ENCODE data around the gene ATG4D. TPM values are rescaled to one million over a fixed set of nuclear protein-coding genes. Genes with fewer than 3 reads are reported as not detected.

ATG4D gene
- total and polyA plus RNA-seq, 10 of the 15 experiments (the other 5 are each of a cell fraction or from before 2014, with no cell fraction given), result 0.39 to 28.7 (median 13.4) TPM

DNA sequence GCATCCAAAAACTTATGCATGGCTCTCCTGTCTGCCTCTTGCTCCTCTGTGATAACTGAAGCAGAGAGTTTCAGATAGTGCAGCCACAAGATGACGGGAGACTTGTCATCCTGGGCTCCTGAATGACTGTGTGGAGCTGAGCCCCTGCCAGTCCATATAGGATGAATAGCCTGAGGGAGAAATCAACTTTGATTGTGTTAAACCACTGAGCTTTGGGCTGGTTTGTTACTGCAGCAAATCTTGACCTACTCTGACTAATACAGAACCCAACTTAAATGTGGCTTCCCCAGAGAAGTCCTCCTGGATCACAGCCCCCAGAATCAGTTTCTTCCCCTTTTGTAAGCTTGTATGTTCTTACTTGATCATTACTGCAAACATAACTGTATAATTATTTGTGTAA lies 11.2 kb upstream of the ATG4D start:
- no peak for FAIRE-seq
- SMC1A ChIA-PET (ENCODE audit: uncharacterized antibody, unreplicated experiment), result interaction anchor here (1.6 kb wide), 1 partner anchor 40 kb away, joined by 3 read pairs; no protein-coding TSS in a partner anchor
- RAD21 ChIA-PET (ENCODE audit: unreplicated experiment), result no interaction called here
- Histone ChIP-seq H3K4me3 (no peak overlapping the region), H3K4me1 (ENCODE audit: control insufficient read depth, insufficient read depth, low read length) (no peaks in the 10 kb centered on the region), H3K27ac (ENCODE audit: control insufficient read depth, insufficient read depth) (no peak overlapping the region), H3K36me3 (ENCODE audit: control insufficient read depth in 2 of 2, insufficient read depth in 2 of 2, low read length in 1 of 2) (no peaks in the 10 kb centered on the region), H3K9ac (ENCODE audit: control insufficient read depth, insufficient read depth, low read length) (no peak overlapping the region), H2AFZ (ENCODE audit: control insufficient read depth, low read depth, low read length) (no peak overlapping the region), H3K79me2 (ENCODE audit: control insufficient read depth, insufficient read depth, low read length) (no peaks in the 10 kb centered on the region), H3K9me3 (replicated peaks; ENCODE audit: control insufficient read depth, insufficient read depth, low read length) (peaks cover 2% of the 10 kb centered on the region; the same call in 1 of the 3 replicates), H4K20me1 (ENCODE audit: control insufficient read depth, insufficient read depth) (no peaks in the 10 kb centered on the region), H3K27me3 (replicated peaks in 1 of 2; ENCODE audit: control insufficient read depth in 2 of 2, insufficient read depth in 2 of 2, low read length in 1 of 2) (no peaks in the 10 kb centered on the region), H3K4me2 (ENCODE audit: control insufficient read depth, insufficient read depth) (no peak overlapping the region)
- POLR2A ChIA-PET, result interaction anchor here (0.7 kb wide), 1 partner anchor 359 kb away, joined by 3 read pairs; no protein-coding TSS in a partner anchor
- 0% methylated on average over 1 of the region's 1 CpG for WGBS (ENCODE audit: insufficient coverage, insufficient replicate concordance, low lambda C conversion rate, missing lambda C conversion rate)
- in situ Hi-C loops (cut with MboI), result no loop called here
- CTCF ChIA-PET, result interaction anchor here (0.9 to 1.5 kb wide), 5 partner anchors 10 to 49 kb away, joined by 3 to 5 read pairs (median 4); no protein-coding TSS in a partner anchor
- no TSS peak for BruUV-seq (replicated peaks)
- ATAC-seq, result no peak
- no peak for DNase-seq (ENCODE audit: low read depth, low spot score)
- TF ChIP-seq TCF12 (IDR thresholded peaks at IDR 0.05; ENCODE audit: low read depth, low read length) (no peak), ZNF217 (IDR thresholded peaks at IDR 0.05) (peak; percentile 61; the same call in 1 of the 2 replicates)
- intact Hi-C loops (cut with micrococcal nuclease; ENCODE audit: unreplicated experiment), result no loop called here

DNA sequence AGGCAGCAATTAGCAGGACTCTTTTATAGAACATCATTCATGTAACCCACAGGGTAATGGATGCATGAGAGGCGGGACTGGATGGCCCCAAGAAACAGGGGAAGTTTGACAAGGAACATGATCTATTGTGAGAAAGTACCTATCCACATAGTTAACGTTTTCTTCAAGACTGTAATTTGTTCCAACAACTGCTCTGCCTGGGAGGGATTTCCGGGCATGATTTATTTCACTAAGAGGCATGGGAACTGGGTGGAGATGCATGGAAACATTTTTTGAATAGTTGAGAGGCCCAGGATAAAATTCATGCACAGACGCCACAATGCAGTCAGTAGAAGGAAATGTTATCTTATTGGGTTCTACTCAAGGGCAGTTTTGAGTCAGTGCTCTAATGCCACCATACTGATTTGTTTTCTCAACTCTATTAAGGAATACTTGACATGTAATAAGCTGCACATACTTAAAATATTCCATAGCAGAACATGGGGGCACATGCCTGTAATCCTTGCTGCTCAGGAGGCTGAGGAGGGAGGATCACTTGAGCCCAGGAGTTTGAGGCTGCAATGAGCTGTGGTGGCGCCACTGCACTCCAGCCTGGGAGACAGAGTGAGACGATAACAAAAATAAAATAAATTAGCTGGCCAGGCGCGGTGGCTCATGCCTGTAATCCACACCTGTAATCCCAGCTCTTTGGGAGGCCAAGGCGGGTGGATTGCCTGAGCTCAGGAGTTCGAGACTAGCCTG lies 9.9 kb upstream of the ATG4D start:
- Histone ChIP-seq H3K9ac (ENCODE audit: control insufficient read depth, insufficient read depth, low read length) (no peak overlapping the region), H3K79me2 (ENCODE audit: control insufficient read depth, insufficient read depth, low read length) (no peaks in the 10 kb centered on the region), H3K4me1 (ENCODE audit: control insufficient read depth, insufficient read depth, low read length) (no peaks in the 10 kb centered on the region), H3K4me3 (no peak overlapping the region), H3K36me3 (ENCODE audit: control insufficient read depth in 2 of 2, insufficient read depth in 2 of 2, low read length in 1 of 2) (no peaks in the 10 kb centered on the region), H2AFZ (ENCODE audit: control insufficient read depth, low read depth, low read length) (no peak overlapping the region), H3K4me2 (ENCODE audit: control insufficient read depth, insufficient read depth) (no peak overlapping the region), H3K27me3 (replicated peaks in 1 of 2; ENCODE audit: control insufficient read depth in 2 of 2, insufficient read depth in 2 of 2, low read length in 1 of 2) (no peaks in the 10 kb centered on the region), H4K20me1 (ENCODE audit: control insufficient read depth, insufficient read depth) (no peaks in the 10 kb centered on the region), H3K9me3 (replicated peaks; ENCODE audit: control insufficient read depth, insufficient read depth, low read length) (peaks cover 2% of the 10 kb centered on the region; the same call in 1 of the 3 replicates), H3K27ac (ENCODE audit: control insufficient read depth, insufficient read depth) (no peak overlapping the region)
- ChIA-PET RAD21 (ENCODE audit: unreplicated experiment) (no interaction called here), POLR2A (interaction anchor here (0.6 to 1.1 kb wide), 3 partner anchors 9 to 22 kb away, joined by 3 to 9 read pairs (median 4); no protein-coding TSS in a partner anchor), SMC1A (ENCODE audit: uncharacterized antibody, unreplicated experiment) (interaction anchor here (1.0 kb wide), 1 partner anchor 35 kb away, joined by 3 read pairs; no protein-coding TSS in a partner anchor), CTCF (interaction anchor here (1.0 to 2.6 kb wide), 3 partner anchors 24 to 110 kb away, joined by 3 to 8 read pairs (median 5); no protein-coding TSS in a partner anchor)
- in situ Hi-C loops (cut with MboI), result no loop called here
- 39% methylated on average over 10 of the region's 10 CpGs for WGBS (ENCODE audit: insufficient coverage, insufficient replicate concordance, low lambda C conversion rate, missing lambda C conversion rate)
- FAIRE-seq, result no peak
- no peak for DNase-seq (ENCODE audit: low read depth, low spot score)
- intact Hi-C loops (cut with micrococcal nuclease; ENCODE audit: unreplicated experiment), result no loop called here
- peak; percentile 29; the same call in 1 of the 3 replicates for ATAC-seq
- TF ChIP-seq KAT2A (conservative IDR thresholded peaks at IDR 0.05; ENCODE audit: control insufficient read depth, low read depth, low read length), result no peak
- TF ChIP-seq POLR2AphosphoS2 (IDR thresholded peaks at IDR 0.05; ENCODE audit: low read depth, low read length), result no peak
- TF ChIP-seq, protein P1, sequence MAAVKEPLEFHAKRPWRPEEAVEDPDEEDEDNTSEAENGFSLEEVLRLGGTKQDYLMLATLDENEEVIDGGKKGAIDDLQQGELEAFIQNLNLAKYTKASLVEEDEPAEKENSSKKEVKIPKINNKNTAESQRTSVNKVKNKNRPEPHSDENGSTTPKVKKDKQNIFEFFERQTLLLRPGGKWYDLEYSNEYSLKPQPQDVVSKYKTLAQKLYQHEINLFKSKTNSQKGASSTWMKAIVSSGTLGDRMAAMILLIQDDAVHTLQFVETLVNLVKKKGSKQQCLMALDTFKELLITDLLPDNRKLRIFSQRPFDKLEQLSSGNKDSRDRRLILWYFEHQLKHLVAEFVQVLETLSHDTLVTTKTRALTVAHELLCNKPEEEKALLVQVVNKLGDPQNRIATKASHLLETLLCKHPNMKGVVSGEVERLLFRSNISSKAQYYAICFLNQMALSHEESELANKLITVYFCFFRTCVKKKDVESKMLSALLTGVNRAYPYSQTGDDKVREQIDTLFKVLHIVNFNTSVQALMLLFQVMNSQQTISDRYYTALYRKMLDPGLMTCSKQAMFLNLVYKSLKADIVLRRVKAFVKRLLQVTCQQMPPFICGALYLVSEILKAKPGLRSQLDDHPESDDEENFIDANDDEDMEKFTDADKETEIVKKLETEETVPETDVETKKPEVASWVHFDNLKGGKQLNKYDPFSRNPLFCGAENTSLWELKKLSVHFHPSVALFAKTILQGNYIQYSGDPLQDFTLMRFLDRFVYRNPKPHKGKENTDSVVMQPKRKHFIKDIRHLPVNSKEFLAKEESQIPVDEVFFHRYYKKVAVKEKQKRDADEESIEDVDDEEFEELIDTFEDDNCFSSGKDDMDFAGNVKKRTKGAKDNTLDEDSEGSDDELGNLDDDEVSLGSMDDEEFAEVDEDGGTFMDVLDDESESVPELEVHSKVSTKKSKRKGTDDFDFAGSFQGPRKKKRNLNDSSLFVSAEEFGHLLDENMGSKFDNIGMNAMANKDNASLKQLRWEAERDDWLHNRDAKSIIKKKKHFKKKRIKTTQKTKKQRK (IDR thresholded peaks at IDR 0.05; ENCODE audit: low read depth, low read length), result no peak
- no peak for TF ChIP-seq CBX5 (IDR thresholded peaks at IDR 0.05; ENCODE audit: low read depth)
- TF ChIP-seq HDGF (IDR thresholded peaks at IDR 0.05), result no peak
- BruUV-seq (replicated peaks), result no TSS peak

Measured in GM12878 (cell line).